K562 (cell line): ENCODE data around the gene ALDOC. TPM values are rescaled to one million over a fixed set of nuclear protein-coding genes. Genes with fewer than 3 reads are reported as not detected.

Experiments used
- ARID2 ChIP-seq: fragments of 450-650 bp; IDR thresholded peaks from 2 replicates; pipeline ENCODE4 v1.6.1; 2017; ENCODE audit warnings: antibody characterized with exemption, mild to moderate bottlenecking
- BRCA1 ChIP-seq, 2 experiments: fragments of 450-650 bp in 1 of 2; sonication (generic) in 1 of 2; formaldehyde crosslinking in 1 of 2; IDR thresholded peaks; 2 replicates each; pipeline versions ENCODE4 v1.5.0 to v1.6.1; 2017 to 2020; ENCODE audit warnings: mild to moderate bottlenecking in 1 of 2, missing genetic modification reagents in 1 of 2
- CREBBP ChIP-seq: IDR thresholded peaks from one replicate; pipeline ENCODE4 v1.6.1; 2012; ENCODE audit warnings: low read depth, mild to moderate bottlenecking, control low read depth, inconsistent platforms, low read length
- CSDE1 ChIP-seq, 2 experiments: fragments of 450-650 bp; IDR thresholded peaks; 2 replicates each; pipeline ENCODE4 v1.6.1; 2016; ENCODE audit warnings: mild to moderate bottlenecking in 1 of 2
- DACH1 ChIP-seq: fragments of 450-650 bp; IDR thresholded peaks from 2 replicates; pipeline ENCODE4 v1.6.1; 2018; ENCODE audit not compliant: partially characterized antibody
- EP400 ChIP-seq: fragments of 450-650 bp; IDR thresholded peaks from 2 replicates; pipeline ENCODE4 v1.6.1; 2017; ENCODE audit warnings: antibody characterized with exemption, mild to moderate bottlenecking, moderate library complexity
- FOS ChIP-seq: IDR thresholded peaks from 3 replicates; pipeline ENCODE4 v1.6.1; 2011; ENCODE audit not compliant: insufficient read length; ENCODE audit errors: extremely low read depth
- HDAC3 ChIP-seq: fragments of 450-650 bp; IDR thresholded peaks from 2 replicates; pipeline ENCODE4 v1.6.1; 2018; ENCODE audit warnings: borderline replicate concordance, mild to moderate bottlenecking, moderate library complexity; ENCODE audit not compliant: partially characterized antibody
- HMG20B ChIP-seq: fragments of 250-450 bp; sonication (Bioruptor Pico); IDR thresholded peaks from 2 replicates; pipeline ENCODE4 v1.5.0; 2021; ENCODE audit warnings: mild to moderate bottlenecking
- HNRNPLL ChIP-seq: fragments of 200-400 bp; formaldehyde crosslinking; IDR thresholded peaks from 2 replicates; pipeline ENCODE4 v1.6.1; 2017; ENCODE audit warnings: low read length, low read depth, mild to moderate bottlenecking; ENCODE audit not compliant: poor library complexity, severe bottlenecking
- MYC ChIP-seq, 2 experiments: fragments of 250-450 bp in 1 of 2; sonication (Bioruptor Pico) in 1 of 2; IDR thresholded peaks; 2 replicates each; pipeline versions ENCODE4 v1.5.1 to v1.6.1; 2012 to 2021; ENCODE audit warnings: low read depth in 2 of 2, borderline replicate concordance in 1 of 2, improper control_type of control experiment in 1 of 2, low read length in 1 of 2, mild to moderate bottlenecking in 1 of 2, moderate library complexity in 1 of 2
- NFYB ChIP-seq: IDR thresholded peaks from 2 replicates; pipeline ENCODE4 v1.6.1; 2011; ENCODE audit warnings: mild to moderate bottlenecking, moderate library complexity; ENCODE audit not compliant: insufficient read length; ENCODE audit errors: extremely low read depth
- NR3C1 ChIP-seq: sonication (generic); formaldehyde crosslinking; IDR thresholded peaks from 2 replicates; pipeline ENCODE4 v1.8.1; 2022; ENCODE audit warnings: missing genetic modification reagents
- NR4A1 ChIP-seq, 2 experiments: fragments of 250-450 bp in 1 of 2; fragments of 450-650 bp in 1 of 2; sonication (Bioruptor Pico) in 1 of 2; IDR thresholded peaks; 2 replicates each; pipeline versions ENCODE4 v1.4.0 to v1.6.1; 2016 to 2020; ENCODE audit warnings: mild to moderate bottlenecking in 2 of 2, missing compliant biosample characterization in 1 of 2, missing genetic modification characterization in 1 of 2, moderate library complexity in 1 of 2
- RAD51 ChIP-seq: fragments of 450-650 bp; IDR thresholded peaks from 2 replicates; pipeline ENCODE4 v1.7.1; 2016; ENCODE audit warnings: low read depth, mild to moderate bottlenecking, borderline replicate concordance
- RBM34 ChIP-seq: fragments of 200-400 bp; formaldehyde crosslinking; IDR thresholded peaks from 2 replicates; pipeline ENCODE4 v1.6.1; 2018; ENCODE audit warnings: low read length, borderline replicate concordance; ENCODE audit not compliant: insufficient read depth
- RCOR1 ChIP-seq, 2 experiments: IDR thresholded peaks; 2 replicates each; pipeline ENCODE4 v1.6.1; 2012; ENCODE audit warnings: low read depth in 2 of 2, low read length in 2 of 2, borderline replicate concordance in 1 of 2, improper control_type of control experiment in 1 of 2
- SMAD4 ChIP-seq: fragments of 250-450 bp; sonication (Bioruptor Pico); conservative IDR thresholded peaks from 2 replicates; pipeline ENCODE4 v1.8.0; 2021; ENCODE audit warnings: inconsistent platforms, mild to moderate bottlenecking, moderate library complexity
- SUPT5H ChIP-seq: fragments of 450-650 bp; IDR thresholded peaks from 2 replicates; pipeline ENCODE4 v1.6.1; 2016
- TBL1XR1 ChIP-seq, 2 experiments: IDR thresholded peaks; 2 replicates each; pipeline ENCODE4 v1.6.1; 2012; ENCODE audit warnings: improper control_type of control experiment in 2 of 2, low read length in 2 of 2, mild to moderate bottlenecking in 1 of 2
- TFAP4 ChIP-seq: sonication (generic); formaldehyde crosslinking; IDR thresholded peaks from 2 replicates; pipeline ENCODE4 v1.8.0; 2022; ENCODE audit warnings: missing genetic modification reagents, mild to moderate bottlenecking, moderate library complexity, borderline replicate concordance
- ZBTB49 ChIP-seq: sonication (generic); formaldehyde crosslinking; IDR thresholded peaks from 2 replicates; pipeline ENCODE4 v1.8.0; 2022; ENCODE audit warnings: missing genetic modification reagents, mild to moderate bottlenecking, borderline replicate concordance
- ZNF134 ChIP-seq: fragments of 250-450 bp; sonication (Bioruptor Pico); conservative IDR thresholded peaks from 2 replicates; pipeline ENCODE4 v1.4.0; 2020
- ZNF584 ChIP-seq: fragments of 200-800 bp; sonication (Bioruptor generic); IDR thresholded peaks from 2 replicates; pipeline ENCODE4 v1.6.1; 2016; ENCODE audit warnings: low read depth, mild to moderate bottlenecking, missing genetic modification characterization, missing compliant biosample characterization
- ZNF586 ChIP-seq: fragments of 450-650 bp; formaldehyde crosslinking; conservative IDR thresholded peaks from 2 replicates; pipeline ENCODE4 v1.4.0; 2020; ENCODE audit warnings: mild to moderate bottlenecking, moderate library complexity
- ZNF785 ChIP-seq: fragments of 250-450 bp; sonication (Bioruptor Pico); IDR thresholded peaks from 2 replicates; pipeline ENCODE4 v1.4.0; 2020; ENCODE audit warnings: mild to moderate bottlenecking
- polyA plus RNA-seq, 8 experiments: library from polyadenylated mRNA; depleted of rRNA in 4 of 8; stranded (reverse) in 5 of 8; unstranded in 3 of 8; fragments of >200 nt; fragmentation: Nextera tagmentation in 2 of 8; fragmentation: Illumina TruSeq in 1 of 8; extraction: Ambion mirVana in 2 of 8; extraction: Trizol in 1 of 8; gene quantifications; 2 replicates each; pipeline versions ENCODE4 v1.2.1 to v1.2.3, GENCODE V29; 2011 to 2014; ENCODE audit warnings: inconsistent platforms in 1 of 8, missing spikeins in 1 of 8
- total RNA-seq, 7 experiments: library from RNA; depleted of rRNA in 6 of 7; stranded (reverse); fragments of >200 nt in 6 of 7; fragmentation: Illumina TruSeq in 2 of 7; extraction: Trizol in 2 of 7; gene quantifications; 2 replicates each; pipeline versions ENCODE4 v1.2.1 to v1.2.3, GENCODE V29; 2011 to 2021; ENCODE audit warnings: low replicate concordance in 1 of 7

The ALDOC gene
- total and polyA plus RNA-seq, 9 of the 15 experiments (the other 6 are each of a cell fraction or from before 2014, with no cell fraction given), result 43.2 to 263 (median 99.2) TPM

- TF ChIP-seq BRCA1 (IDR thresholded peaks at IDR 0.05), result no peak
- TF ChIP-seq BRCA1 (CRISPR knock-in tag; IDR thresholded peaks at IDR 0.05), result no peak
- TF ChIP-seq RAD51, result peak; percentile 78
- 0 out of 2 replicates have a peak, but pooled peaks have one; percentile 18 for TF ChIP-seq ZNF134 (CRISPR knock-in tag)
- TF ChIP-seq RBM34, result no peak
- TF ChIP-seq TBL1XR1 (IDR thresholded peaks at IDR 0.05; ENCODE audit: low read length in 2 of 2), result 0 out of 4 replicates have a peak, but pooled peaks of 1 of the 2 experiments have one; percentile 40
- TF ChIP-seq RCOR1 (IDR thresholded peaks at IDR 0.05; ENCODE audit: borderline replicate concordance in 1 of 2, low read depth in 2 of 2, low read length in 2 of 2), result no peak; a peak in 1 of 4 replicates
- TF ChIP-seq HNRNPLL, result peak; percentile 57
- TF ChIP-seq FOS, result no peak
- no peak for TF ChIP-seq ZNF584 (CRISPR knock-in tag)
- no peak for TF ChIP-seq ZBTB49
- TF ChIP-seq HMG20B (CRISPR knock-in tag), result no peak
- TF ChIP-seq EP400, result peak; percentile 90
- TF ChIP-seq CSDE1 (IDR thresholded peaks at IDR 0.05), result no peak
- TF ChIP-seq SUPT5H, result peak; percentile 96
- TF ChIP-seq NFYB, result no peak
- TF ChIP-seq MYC (IDR thresholded peaks at IDR 0.05; ENCODE audit: low read depth, low read length), result peak; percentile 94
- TF ChIP-seq MYC (CRISPR knock-in tag; IDR thresholded peaks at IDR 0.05; ENCODE audit: borderline replicate concordance, low read depth), result no peak
- no peak for TF ChIP-seq DACH1
- no peak for TF ChIP-seq ZNF785
- TF ChIP-seq HDAC3, result no peak
- no peak for TF ChIP-seq CREBBP
- no peak for TF ChIP-seq ARID2
- no peak for TF ChIP-seq NR3C1 (CRISPR knock-in tag)
- TF ChIP-seq NR4A1 (CRISPR knock-in tag; IDR thresholded peaks at IDR 0.05), result no peak
- peak; percentile 85 for TF ChIP-seq NR4A1 (tag; IDR thresholded peaks at IDR 0.05)
- peak; percentile 50; the same call in 1 of the 2 replicates for TF ChIP-seq TFAP4 (CRISPR knock-in tag)
- TF ChIP-seq SMAD4 (CRISPR knock-in tag), result 0 out of 2 replicates have a peak, but pooled peaks have one; percentile 48
- no peak for TF ChIP-seq ZNF586
Measured at GRCh38 chr17:28576758-28577465, at the start of gene ALDOC (continued).
